HepG2 (cell line): Measurements from ENCODE around the gene KDM7A.

Experiments
- CTCF ChIP-seq: sonication (generic); formaldehyde crosslinking; IDR thresholded peaks from 2 replicates; pipeline ENCODE4 v1.5.0; 2020; ENCODE audit warnings: mild to moderate bottlenecking, missing genetic modification reagents, moderate library complexity
- EZH2 ChIP-seq: conservative IDR thresholded peaks from 2 replicates; pipeline ENCODE4 v1.6.1; 2012; ENCODE audit warnings: mild to moderate bottlenecking, low read depth, low read length, moderate library complexity
- POLR2AphosphoS5 ChIP-seq: IDR thresholded peaks from 2 replicates; pipeline ENCODE4 v1.6.1; 2012; ENCODE audit warnings: low read depth, low read length
- RFX3 ChIP-seq: IDR thresholded peaks from 2 replicates; pipeline ENCODE4 v1.6.1; 2016; ENCODE audit warnings: missing biosample characterization, missing genetic modification reagents
- ZFP36L1 ChIP-seq: sonication (generic); formaldehyde crosslinking; IDR thresholded peaks from 2 replicates; pipeline ENCODE4 v1.8.0; 2022; ENCODE audit warnings: mild to moderate bottlenecking, missing genetic modification reagents, moderate library complexity
- ZNF17 ChIP-seq: sonication (generic); formaldehyde crosslinking; IDR thresholded peaks from 2 replicates; pipeline ENCODE4 v1.5.0; 2020; ENCODE audit warnings: mild to moderate bottlenecking, missing genetic modification reagents
- ZNF30 ChIP-seq: sonication (generic); formaldehyde crosslinking; IDR thresholded peaks from 2 replicates; pipeline ENCODE4 v1.5.0; 2020; ENCODE audit warnings: mild to moderate bottlenecking, missing genetic modification reagents
- ZNF776 ChIP-seq: sonication (generic); formaldehyde crosslinking; IDR thresholded peaks from 2 replicates; pipeline ENCODE4 v1.4.0; 2020; ENCODE audit warnings: mild to moderate bottlenecking, missing genetic modification reagents

- TF ChIP-seq RFX3 (no peak), ZNF30 (CRISPR knock-in tag) (no peak), ZNF776 (CRISPR knock-in tag) (no peak), CTCF (CRISPR knock-in tag) (no peak), ZFP36L1 (CRISPR knock-in tag) (no peak), POLR2AphosphoS5 (no peak), EZH2 (no peak), ZNF17 (no peak)
Measured at GRCh38 chr7:140039896-140040295, 136.9 kb downstream of the KDM7A start.
